ENCODE measurements around the gene RASAL2.

RASAL2 gene

GRCh38 chr1:178528953-178529335 lies 435.0 kb downstream of the RASAL2 start:
- no peak for DNase-seq

GRCh38 chr1:178529364-178530036 lies 435.6 kb downstream of the RASAL2 start:
- no peak for DNase-seq

- DNase-seq: peak; percentile 67
Measured at GRCh38 chr1:178530037-178530402, 436.1 kb downstream of the RASAL2 start.

- no peak for DNase-seq
Measured at GRCh38 chr1:178530502-178530901, 436.6 kb downstream of the RASAL2 start.

GRCh38 chr1:178531887-178532286 lies 438.0 kb downstream of the RASAL2 start:
- no peak for DNase-seq

- DNase-seq: peak; percentile 72
Measured at GRCh38 chr1:178532392-178532791, 438.5 kb downstream of the RASAL2 start.

- DNase-seq: no peak
Measured at GRCh38 chr1:178533121-178533946, 439.4 kb downstream of the RASAL2 start.
